Esophagus squamous epithelium (tissue), 4 donors: Measurements from ENCODE around the gene KAZN.

Source experiments
- POLR2A ChIP-seq, 4 donors: fragments of 450-650 bp; IDR thresholded peaks; one replicate each; pipeline ENCODE4 v1.6.1; 2017; ENCODE audit warnings: antibody characterized with exemption in 4 of 4, mild to moderate bottlenecking in 4 of 4, moderate library complexity in 3 of 4
- TF ChIP-seq, protein P1 (sequence below), 6 experiments: fragments of 450-650 bp in 4 of 6; fragments of 200-600 bp in 2 of 6; sonication (generic) in 2 of 6; IDR thresholded peaks; one replicate each; pipeline ENCODE4 v1.5.1; 2016 to 2019; ENCODE audit warnings: antibody characterized with exemption in 6 of 6, mild to moderate bottlenecking in 4 of 6, moderate library complexity in 4 of 6

DNA sequence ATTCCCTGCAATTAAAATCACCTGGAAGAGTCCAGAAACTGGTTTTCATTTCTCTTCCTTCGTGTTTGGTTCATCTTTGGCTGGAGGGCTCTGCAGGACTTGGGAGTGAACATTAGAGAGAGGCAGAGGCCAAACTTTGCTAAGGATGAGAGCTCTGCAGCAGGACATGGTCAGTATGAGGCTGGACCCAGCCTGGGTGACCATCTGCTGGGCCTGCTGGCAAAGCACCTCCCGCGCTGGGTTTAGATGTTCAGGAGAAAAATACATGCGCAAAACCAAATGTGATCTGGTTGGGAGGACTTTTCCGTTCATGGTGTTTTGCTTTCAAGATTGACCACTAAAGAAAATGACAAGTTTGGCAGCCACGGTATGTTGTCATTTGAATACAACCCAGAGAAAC, 15.9 kb downstream of the KAZN start:
- TF ChIP-seq, protein P1, sequence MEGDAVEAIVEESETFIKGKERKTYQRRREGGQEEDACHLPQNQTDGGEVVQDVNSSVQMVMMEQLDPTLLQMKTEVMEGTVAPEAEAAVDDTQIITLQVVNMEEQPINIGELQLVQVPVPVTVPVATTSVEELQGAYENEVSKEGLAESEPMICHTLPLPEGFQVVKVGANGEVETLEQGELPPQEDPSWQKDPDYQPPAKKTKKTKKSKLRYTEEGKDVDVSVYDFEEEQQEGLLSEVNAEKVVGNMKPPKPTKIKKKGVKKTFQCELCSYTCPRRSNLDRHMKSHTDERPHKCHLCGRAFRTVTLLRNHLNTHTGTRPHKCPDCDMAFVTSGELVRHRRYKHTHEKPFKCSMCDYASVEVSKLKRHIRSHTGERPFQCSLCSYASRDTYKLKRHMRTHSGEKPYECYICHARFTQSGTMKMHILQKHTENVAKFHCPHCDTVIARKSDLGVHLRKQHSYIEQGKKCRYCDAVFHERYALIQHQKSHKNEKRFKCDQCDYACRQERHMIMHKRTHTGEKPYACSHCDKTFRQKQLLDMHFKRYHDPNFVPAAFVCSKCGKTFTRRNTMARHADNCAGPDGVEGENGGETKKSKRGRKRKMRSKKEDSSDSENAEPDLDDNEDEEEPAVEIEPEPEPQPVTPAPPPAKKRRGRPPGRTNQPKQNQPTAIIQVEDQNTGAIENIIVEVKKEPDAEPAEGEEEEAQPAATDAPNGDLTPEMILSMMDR (IDR thresholded peaks at IDR 0.05) = no peak
- TF ChIP-seq POLR2A (IDR thresholded peaks at IDR 0.05) = no peak
